ENCODE results near the gene TANC1.

Gene TANC1

GRCh38 chr2:159066541-159067156 lies 98.2 kb downstream of the TANC1 start:
- no peak for DNase-seq

GRCh38 chr2:159067971-159068370 lies 99.5 kb downstream of the TANC1 start:
- no peak for DNase-seq

- DNase-seq: no peak
Measured at GRCh38 chr2:159069229-159069628, 100.8 kb downstream of the TANC1 start.

GRCh38 chr2:159070235-159070634 lies 101.8 kb downstream of the TANC1 start:
- DNase-seq: no peak

GRCh38 chr2:159071190-159071915 lies 102.9 kb downstream of the TANC1 start:
- no peak for DNase-seq

- DNase-seq: no peak
Measured at GRCh38 chr2:159072795-159073194, 104.4 kb downstream of the TANC1 start.

GRCh38 chr2:159073256-159073655 lies 104.8 kb downstream of the TANC1 start:
- no peak for DNase-seq

- no peak for DNase-seq
Measured at GRCh38 chr2:159074605-159075004, 106.2 kb downstream of the TANC1 start.

GRCh38 chr2:159075727-159076126 lies 107.3 kb downstream of the TANC1 start:
- DNase-seq: no peak

- DNase-seq: no peak
Measured at GRCh38 chr2:159076241-159076640, 107.8 kb downstream of the TANC1 start.

GRCh38 chr2:159077869-159078268 lies 109.4 kb downstream of the TANC1 start:
- DNase-seq: no peak

- no peak for DNase-seq
Measured at GRCh38 chr2:159078443-159078842, 110.0 kb downstream of the TANC1 start.

- no peak for DNase-seq
Measured at GRCh38 chr2:159080641-159081040, 112.2 kb downstream of the TANC1 start.

- no peak for DNase-seq
Measured at GRCh38 chr2:159082119-159082518, 113.7 kb downstream of the TANC1 start.

GRCh38 chr2:159084384-159085370 lies 116.2 kb downstream of the TANC1 start:
- DNase-seq: peak; percentile 51

GRCh38 chr2:159086342-159086741 lies 117.9 kb downstream of the TANC1 start:
- DNase-seq: no peak

- DNase-seq: no peak
Measured at GRCh38 chr2:159086826-159087225, 118.4 kb downstream of the TANC1 start.

- no peak for DNase-seq
Measured at GRCh38 chr2:159088906-159089305, 120.5 kb downstream of the TANC1 start.

- DNase-seq: peak; percentile 52
Measured at GRCh38 chr2:159089543-159089942, 121.1 kb downstream of the TANC1 start.

GRCh38 chr2:159090514-159091201 lies 122.2 kb downstream of the TANC1 start:
- DNase-seq: no peak

GRCh38 chr2:159091381-159091780 lies 122.9 kb downstream of the TANC1 start:
- no peak for DNase-seq

- no peak for DNase-seq
Measured at GRCh38 chr2:159091976-159092375, 123.5 kb downstream of the TANC1 start.

GRCh38 chr2:159093497-159093896 lies 125.1 kb downstream of the TANC1 start:
- DNase-seq: no peak
